Testis (tissue), 2 donors: ENCODE data around the gene IGFBP6.

Experiments used
- POLR2A ChIP-seq: fragments of 450-650 bp; IDR thresholded peaks from one replicate; pipeline ENCODE4 v1.6.1; 2017; ENCODE audit warnings: antibody characterized with exemption, mild to moderate bottlenecking, moderate library complexity
- TF ChIP-seq, protein P1 (sequence below), 3 experiments: fragments of 450-650 bp in 2 of 3; fragments of 200-600 bp in 1 of 3; sonication (generic) in 1 of 3; IDR thresholded peaks; one replicate each; pipeline ENCODE4 v1.5.1; 2016 to 2019; ENCODE audit warnings: antibody characterized with exemption in 3 of 3, mild to moderate bottlenecking in 2 of 3, moderate library complexity in 1 of 3

- no peak for TF ChIP-seq POLR2A
- TF ChIP-seq, protein P1, sequence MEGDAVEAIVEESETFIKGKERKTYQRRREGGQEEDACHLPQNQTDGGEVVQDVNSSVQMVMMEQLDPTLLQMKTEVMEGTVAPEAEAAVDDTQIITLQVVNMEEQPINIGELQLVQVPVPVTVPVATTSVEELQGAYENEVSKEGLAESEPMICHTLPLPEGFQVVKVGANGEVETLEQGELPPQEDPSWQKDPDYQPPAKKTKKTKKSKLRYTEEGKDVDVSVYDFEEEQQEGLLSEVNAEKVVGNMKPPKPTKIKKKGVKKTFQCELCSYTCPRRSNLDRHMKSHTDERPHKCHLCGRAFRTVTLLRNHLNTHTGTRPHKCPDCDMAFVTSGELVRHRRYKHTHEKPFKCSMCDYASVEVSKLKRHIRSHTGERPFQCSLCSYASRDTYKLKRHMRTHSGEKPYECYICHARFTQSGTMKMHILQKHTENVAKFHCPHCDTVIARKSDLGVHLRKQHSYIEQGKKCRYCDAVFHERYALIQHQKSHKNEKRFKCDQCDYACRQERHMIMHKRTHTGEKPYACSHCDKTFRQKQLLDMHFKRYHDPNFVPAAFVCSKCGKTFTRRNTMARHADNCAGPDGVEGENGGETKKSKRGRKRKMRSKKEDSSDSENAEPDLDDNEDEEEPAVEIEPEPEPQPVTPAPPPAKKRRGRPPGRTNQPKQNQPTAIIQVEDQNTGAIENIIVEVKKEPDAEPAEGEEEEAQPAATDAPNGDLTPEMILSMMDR (IDR thresholded peaks at IDR 0.05): no peak
Measured at GRCh38 chr12:53127169-53127568, 29.7 kb downstream of the IGFBP6 start.
